Stomach (tissue), 9 donors: ENCODE results near the gene IDH3B. TPM values are rescaled to one million over a fixed set of nuclear protein-coding genes. Genes with fewer than 3 reads are reported as not detected.
A peak's percentile ranks its signal among the peaks of the same experiment; 100 is the strongest.

Experiments used
- DNase-seq, 2 donors: peaks; one replicate each; pipeline versions ENCODE4 v3.0.0 to v3.0.0-alpha.2; 2013 to 2019
- H3K27ac ChIP-seq, 5 donors: fragments of 200-600 bp in 4 of 5; sonication (generic) in 4 of 5; one replicate each; pipeline ENCODE4 v1.5.1; 2013 to 2019; ENCODE audit warnings: mild to moderate bottlenecking in 1 of 5, moderate library complexity in 1 of 5
- H3K27me3 ChIP-seq, 3 donors: fragments of 200-600 bp; sonication (generic); one replicate each; pipeline ENCODE4 v1.5.1; 2017 to 2019; ENCODE audit warnings: mixed run types in 1 of 3
- H3K36me3 ChIP-seq, 4 donors: fragments of 200-600 bp; sonication (generic); 1 replicate in 3 of 4; 2 replicates in 1 of 4; pipeline ENCODE4 v1.5.1; 2016 to 2019
- H3K4me1 ChIP-seq, 4 donors: fragments of 200-600 bp; sonication (generic); one replicate each; pipeline ENCODE4 v1.5.1; 2016 to 2019
- H3K4me3 ChIP-seq, 4 donors: fragments of 200-600 bp; sonication (generic) in 3 of 4; one replicate each; pipeline ENCODE4 v1.5.1; 2016 to 2019; ENCODE audit warnings: mild to moderate bottlenecking in 1 of 4
- H3K9me3 ChIP-seq, 4 donors: fragments of 200-600 bp; sonication (generic); one replicate each; pipeline ENCODE4 v1.5.1; 2016 to 2019
- CTCF ChIP-seq, 7 experiments: fragments of 450-650 bp in 4 of 7; fragments of 200-600 bp in 3 of 7; sonication (generic) in 3 of 7; IDR thresholded peaks; one replicate each; pipeline ENCODE4 v1.5.1; 2016 to 2019; ENCODE audit warnings: antibody characterized with exemption in 7 of 7, control low read depth in 2 of 7, mild to moderate bottlenecking in 1 of 7
- EP300 ChIP-seq: sonication (generic); formaldehyde crosslinking; IDR thresholded peaks from one replicate; pipeline ENCODE4 v1.6.1; 2017; ENCODE audit warnings: antibody characterized with exemption
- POLR2A ChIP-seq, 4 donors: fragments of 450-650 bp; IDR thresholded peaks; one replicate each; pipeline ENCODE4 v1.6.1; 2016; ENCODE audit warnings: antibody characterized with exemption in 4 of 4, control low read depth in 2 of 4, mild to moderate bottlenecking in 1 of 4, moderate library complexity in 1 of 4
- POLR2AphosphoS5 ChIP-seq, 3 donors: sonication (generic); formaldehyde crosslinking; IDR thresholded peaks; one replicate each; pipeline ENCODE4 v1.6.1; 2016; ENCODE audit warnings: antibody characterized with exemption in 3 of 3
- WGBS, 5 donors: extraction: QIAGEN DNeasy Blood & Tissue Kit in 3 of 5; methylation state at CpG; one replicate each; pipeline versions ENCODE4 v1.1.5 to v1.1.7; 2013 to 2018; 5-methylcytosine and 5-hydroxymethylcytosine counted together
- intact Hi-C: fragments of 100-400 bp; cut with DNase I; formaldehyde crosslinking; loops from one replicate; pipeline ENCODE4 v1.15.1; 2023; ENCODE audit warnings: low total_unique reads
- polyA plus RNA-seq, 3 donors: library from polyadenylated mRNA; stranded (reverse); fragments of 200-250 nt; gene quantifications; one replicate each; pipeline ENCODE4 v1.2.3, GENCODE V29; 2013
- total RNA-seq, 5 donors: library from RNA; depleted of rRNA; stranded (reverse); fragments of >200 nt; gene quantifications; one replicate each; pipeline versions ENCODE4 v1.1.0 to v1.2.3, GENCODE V29; 2014 to 2016
- donor health status: healthy with polysubstance abuse.
- donor health status: Bipolar disorder and iron deficiency.
- donor health status: healthy.

The IDH3B gene
- total and polyA plus RNA-seq, 8 donors: 1.8 to 134 (median 81.1) TPM

GRCh38 chr20:2691663-2692035, 27.6 kb upstream of the IDH3B start:
- peaks cover 0 to 49% (median 18%) of the 10 kb centered on the region in 3 donors for H3K27me3 ChIP-seq
- peaks cover 9 to 35% (median 24%) of the 10 kb centered on the region in 4 donors for H3K4me1 ChIP-seq
- no peaks in the 10 kb centered on the region for H3K9me3 ChIP-seq
- intact Hi-C loops: no loop called here
- peak overlapping the region; percentile 53 to 63 (median 60) for H3K4me3 ChIP-seq
- H3K27ac ChIP-seq: peak overlapping the region; percentile 9 to 94 (median 85)
- no peak for DNase-seq
- TF ChIP-seq CTCF (IDR thresholded peaks at IDR 0.05) (no peak), POLR2A (IDR thresholded peaks at IDR 0.05) (no peak), POLR2AphosphoS5 (IDR thresholded peaks at IDR 0.05) (no peak), EP300 (no peak)
- 49 to 59% (median 57%) methylated on average over 10 of the region's 10 CpGs for WGBS, 5 donors
- no peaks in the 10 kb centered on the region for H3K36me3 ChIP-seq

DNA sequence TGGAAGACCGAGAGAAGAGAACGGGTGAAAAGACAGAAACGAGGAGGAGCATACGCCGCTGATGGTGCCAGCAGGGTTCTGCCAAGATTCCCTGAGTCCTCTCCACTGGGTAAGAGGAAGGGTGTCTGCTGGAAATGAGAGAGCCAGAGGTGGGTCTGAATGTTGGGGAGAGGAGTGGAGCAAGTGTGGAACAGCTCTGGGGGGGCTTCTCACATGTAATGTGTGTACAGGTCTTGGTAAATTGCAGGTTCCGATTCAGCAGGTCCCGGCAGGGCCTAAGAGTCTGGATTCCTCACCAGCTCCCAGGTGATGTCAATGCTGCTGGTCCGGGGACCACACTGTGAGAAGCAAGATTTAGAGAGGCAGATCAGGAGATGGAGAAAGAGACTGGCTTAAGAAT, 27.1 kb upstream of the IDH3B start:
- Histone ChIP-seq H3K9me3 (no peaks in the 10 kb centered on the region), H3K4me1 (peaks cover 9 to 35% (median 24%) of the 10 kb centered on the region in 4 donors), H3K4me3 (no peak overlapping the region), H3K36me3 (no peaks in the 10 kb centered on the region), H3K27ac (peak overlapping the region in 2 of 5 donors; percentile 80 to 94), H3K27me3 (peaks cover 0 to 52% (median 20%) of the 10 kb centered on the region in 3 donors)
- 78 to 88% (median 87%) methylated on average over 8 of the region's 8 CpGs for WGBS, 5 donors
- intact Hi-C loops: no loop called here
- no peak for DNase-seq
- TF ChIP-seq POLR2A (IDR thresholded peaks at IDR 0.05) (no peak), CTCF (IDR thresholded peaks at IDR 0.05) (no peak), EP300 (no peak), POLR2AphosphoS5 (IDR thresholded peaks at IDR 0.05) (no peak)

DNA sequence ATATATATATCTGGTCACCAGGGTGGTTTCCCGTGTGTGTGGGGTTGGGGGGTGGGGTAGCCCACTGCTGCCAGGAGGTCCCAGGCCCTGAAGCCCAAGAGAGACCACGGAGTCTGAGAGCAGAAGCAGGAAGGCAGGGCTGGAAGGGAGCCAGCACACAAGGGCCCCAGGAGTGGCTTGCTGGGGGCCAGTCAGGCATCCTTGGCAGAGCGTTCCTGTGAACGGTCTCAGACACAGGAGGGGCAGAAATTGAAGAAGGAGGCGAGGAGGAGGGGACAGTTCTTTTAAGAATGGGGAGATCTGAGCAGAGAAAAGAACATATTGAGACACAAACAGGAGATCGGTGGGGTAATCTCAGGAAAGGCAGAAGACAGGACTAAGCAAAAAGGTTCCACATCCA, 26.7 kb upstream of the IDH3B start:
- H3K27me3 ChIP-seq: peaks cover 0 to 54% (median 20%) of the 10 kb centered on the region in 3 donors
- WGBS, 5 donors: 56 to 79% (median 70%) methylated on average over 6 of the region's 6 CpGs
- H3K9me3 ChIP-seq: no peaks in the 10 kb centered on the region
- H3K4me1 ChIP-seq: peaks cover 9 to 35% (median 24%) of the 10 kb centered on the region in 4 donors
- intact Hi-C loops: no loop called here
- H3K4me3 ChIP-seq: no peak overlapping the region
- no peak for DNase-seq
- no peak overlapping the region for H3K27ac ChIP-seq
- no peaks in the 10 kb centered on the region for H3K36me3 ChIP-seq
- TF ChIP-seq POLR2A (IDR thresholded peaks at IDR 0.05) (no peak), EP300 (no peak), POLR2AphosphoS5 (IDR thresholded peaks at IDR 0.05) (no peak), CTCF (IDR thresholded peaks at IDR 0.05) (no peak)

DNA sequence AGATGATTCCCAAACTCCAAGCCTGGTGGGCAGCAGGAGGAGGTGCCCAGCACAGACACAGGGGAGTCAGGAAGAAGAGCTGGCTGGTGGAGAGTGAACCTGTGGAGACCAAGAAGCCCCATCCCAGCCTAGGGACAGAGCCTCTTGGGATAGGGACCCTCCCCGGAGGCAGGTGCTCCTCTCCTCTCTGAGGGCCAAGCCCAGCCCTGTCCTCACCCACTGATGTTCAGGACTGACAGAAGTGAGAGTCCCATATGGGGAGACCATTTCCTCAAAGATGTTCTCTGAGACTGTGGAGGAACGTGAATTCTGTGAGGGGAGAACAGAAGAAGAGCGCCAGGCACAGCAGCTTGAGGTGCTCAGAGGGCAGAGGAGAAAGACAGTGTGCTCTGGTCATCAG, 26.2 kb upstream of the IDH3B start:
- H3K9me3 ChIP-seq: no peaks in the 10 kb centered on the region
- WGBS, 5 donors: 75 to 89% (median 83%) methylated on average over 3 of the region's 3 CpGs
- peaks cover 0 to 54% (median 20%) of the 10 kb centered on the region in 3 donors for H3K27me3 ChIP-seq
- TF ChIP-seq POLR2A (IDR thresholded peaks at IDR 0.05): no peak
- TF ChIP-seq POLR2AphosphoS5 (IDR thresholded peaks at IDR 0.05): no peak
- no peak for TF ChIP-seq CTCF (IDR thresholded peaks at IDR 0.05)
- TF ChIP-seq EP300: no peak
- intact Hi-C loops: no loop called here
- H3K27ac ChIP-seq: no peak overlapping the region
- DNase-seq: no peak
- no peaks in the 10 kb centered on the region for H3K36me3 ChIP-seq
- peaks cover 9 to 35% (median 24%) of the 10 kb centered on the region in 4 donors for H3K4me1 ChIP-seq
- no peak overlapping the region for H3K4me3 ChIP-seq
